CD8-positive, alpha-beta memory T cell (primary cell): Measurements from ENCODE around the gene EPB41L4A. TPM values are rescaled to one million over a fixed set of nuclear protein-coding genes. Genes with fewer than 3 reads are reported as not detected.
"Not testable (repeated sequence)": the region's sequence is repeated elsewhere in the genome, so short reads cannot be mapped to it uniquely, and the experiment has no call there.

Experiments
- CTCF ChIA-PET: fragments of 350-600 bp; sonication (Branson Sonifier 250); formaldehyde crosslinking; loops from one replicate; lab custom pipeline; 2021; ENCODE audit warnings: antibody characterized with exemption; lab: Charles Lee
- POLR2A ChIA-PET: fragments of 350-600 bp; sonication (Branson Sonifier 250); formaldehyde crosslinking; loops from one replicate; lab custom pipeline; 2021; ENCODE audit warnings: antibody characterized with exemption; lab: Charles Lee
- DNase-seq, 5 donors: peaks; one replicate each; pipeline versions ENCODE4 v3.0.0 to v3.0.0-alpha.2; 2020 to 2022; ENCODE audit warnings: mixed read lengths in 1 of 5
- H3K27ac ChIP-seq: one replicate; pipeline ENCODE4 v1.7.0; 2013; ENCODE audit warnings: low read depth, mild to moderate bottlenecking, low read length, moderate library complexity
- H3K27me3 ChIP-seq: 2 replicates; pipeline ENCODE4 v1.7.0; 2013; ENCODE audit warnings: low read length, mild to moderate bottlenecking; ENCODE audit not compliant: insufficient read depth, poor library complexity, severe bottlenecking
- H3K36me3 ChIP-seq: 2 replicates; pipeline ENCODE4 v1.7.0; 2013; ENCODE audit warnings: mild to moderate bottlenecking, low read length, moderate library complexity; ENCODE audit not compliant: insufficient read depth
- H3K4me1 ChIP-seq: 2 replicates; pipeline ENCODE4 v1.7.0; 2013; ENCODE audit warnings: mild to moderate bottlenecking, low read length, moderate library complexity; ENCODE audit not compliant: insufficient read depth
- H3K4me3 ChIP-seq: 2 replicates; pipeline ENCODE4 v1.7.0; 2013; ENCODE audit warnings: mild to moderate bottlenecking, low read length
- H3K9me3 ChIP-seq: 2 replicates; pipeline ENCODE4 v1.7.0; 2013; ENCODE audit warnings: mild to moderate bottlenecking, low read length
- H3K27ac Mint-ChIP-seq, 8 donors: one replicate each; pipeline ENCODE4 v1.8.0; 2020 to 2021; ENCODE audit warnings: mixed read lengths in 8 of 8, mild to moderate bottlenecking in 6 of 8, inconsistent platforms in 3 of 8, moderate library complexity in 3 of 8
- H3K27me3 Mint-ChIP-seq, 2 donors: one replicate each; pipeline ENCODE4 v1.8.0; 2020 to 2021; ENCODE audit warnings: mixed read lengths in 2 of 2, mild to moderate bottlenecking in 1 of 2, moderate library complexity in 1 of 2
- H3K36me3 Mint-ChIP-seq, 3 donors: one replicate each; pipeline ENCODE4 v1.8.0; 2020 to 2021; ENCODE audit warnings: mixed read lengths in 3 of 3, inconsistent platforms in 1 of 3, mild to moderate bottlenecking in 1 of 3
- H3K4me1 Mint-ChIP-seq, 3 donors: one replicate each; pipeline ENCODE4 v1.8.0; 2020 to 2021; ENCODE audit warnings: mixed read lengths in 3 of 3, inconsistent platforms in 1 of 3, mild to moderate bottlenecking in 1 of 3
- H3K4me3 Mint-ChIP-seq, 7 donors: one replicate each; pipeline ENCODE4 v1.8.0; 2020 to 2021; ENCODE audit warnings: mixed read lengths in 7 of 7, mild to moderate bottlenecking in 6 of 7, moderate library complexity in 4 of 7, inconsistent platforms in 2 of 7
- H3K9me3 Mint-ChIP-seq, 5 donors: one replicate each; pipeline ENCODE4 v1.8.0; 2020 to 2022; ENCODE audit warnings: mixed read lengths in 5 of 5, mild to moderate bottlenecking in 3 of 5, moderate library complexity in 2 of 5, inconsistent platforms in 1 of 5
- polyA plus RNA-seq: library from polyadenylated mRNA; unstranded; fragments of 300-500 nt; fragmentation: Illumina TruSeq; gene quantifications from one replicate; pipeline ENCODE4 v1.2.3, GENCODE V29; 2021
- total RNA-seq, 2 experiments: library from RNA; stranded (reverse); gene quantifications; one replicate each; pipeline ENCODE4 v1.2.3, GENCODE V29; 2021

EPB41L4A gene
- total and polyA plus RNA-seq, 3 experiments from 2014 or later: 0.04 to 0.45 (median 0.31) TPM

DNA sequence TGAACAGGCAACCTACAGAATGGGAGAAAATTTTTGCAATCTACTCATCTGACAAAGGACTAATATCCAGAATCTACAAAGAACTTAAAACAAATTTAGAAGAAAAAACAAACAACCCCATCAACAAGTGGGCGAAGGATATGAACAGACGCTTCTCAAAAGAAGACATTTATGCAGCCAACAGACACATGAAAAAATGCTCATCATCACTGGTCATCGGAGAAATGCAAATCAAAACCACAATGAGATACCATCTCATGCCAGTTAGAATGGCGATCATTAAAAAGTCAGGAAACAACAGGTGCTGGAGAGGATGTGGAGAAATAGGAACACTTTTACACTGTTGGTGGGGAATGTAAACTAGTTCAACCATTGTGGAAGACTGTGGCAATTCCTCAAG is 23.8 kb downstream of the EPB41L4A start:
- H3K27me3 ChIP-seq, H3K36me3 Mint-ChIP-seq, H3K4me1 ChIP-seq, H3K9me3 Mint-ChIP-seq, H3K36me3 ChIP-seq, H3K4me3 Mint-ChIP-seq, H3K9me3 ChIP-seq, H3K27ac Mint-ChIP-seq, POLR2A ChIA-PET, H3K27ac ChIP-seq, CTCF ChIA-PET, H3K4me3 ChIP-seq, H3K4me1 Mint-ChIP-seq, DNase-seq: not testable (repeated sequence)
- peaks cover 9 to 19% of the 10 kb centered on the region in 2 donors for H3K27me3 Mint-ChIP-seq

DNA sequence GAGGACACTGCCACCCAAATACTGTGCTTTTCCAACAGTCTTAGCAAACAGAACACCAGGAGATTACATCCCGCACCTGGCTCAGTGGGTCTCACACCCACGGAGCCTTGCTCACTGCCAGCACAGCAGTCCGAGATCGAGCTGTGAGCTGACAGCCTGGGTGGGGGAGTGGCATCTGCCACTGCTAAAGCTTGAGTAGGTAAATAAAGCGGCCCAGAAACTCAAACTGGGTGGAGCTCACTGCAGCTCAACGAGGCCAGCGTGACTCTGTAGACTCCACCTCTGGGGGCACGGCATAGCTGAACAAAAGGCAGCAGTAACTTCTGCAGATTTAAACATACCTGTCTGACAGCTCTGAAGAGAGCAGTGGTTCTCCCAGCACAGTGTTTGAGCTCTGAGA is 28.8 kb downstream of the EPB41L4A start:
- H3K36me3 Mint-ChIP-seq: no peaks in the 10 kb centered on the region
- H3K27ac Mint-ChIP-seq: no peak overlapping the region
- no peaks in the 10 kb centered on the region for H3K27me3 ChIP-seq
- no peak for DNase-seq
- no peak overlapping the region for H3K4me3 Mint-ChIP-seq
- H3K4me1 Mint-ChIP-seq: no peaks in the 10 kb centered on the region
- H3K9me3 Mint-ChIP-seq: peaks cover 0 to 4% (median 0%) of the 10 kb centered on the region in 5 donors
- no peaks in the 10 kb centered on the region for H3K4me1 ChIP-seq
- H3K36me3 ChIP-seq: no peaks in the 10 kb centered on the region
- peaks cover 5 to 11% of the 10 kb centered on the region in 2 donors for H3K27me3 Mint-ChIP-seq
- ChIA-PET POLR2A (no interaction called here), CTCF (no interaction called here)
- H3K9me3 ChIP-seq: no peaks in the 10 kb centered on the region
- H3K27ac ChIP-seq: no peak overlapping the region
- no peak overlapping the region for H3K4me3 ChIP-seq

DNA sequence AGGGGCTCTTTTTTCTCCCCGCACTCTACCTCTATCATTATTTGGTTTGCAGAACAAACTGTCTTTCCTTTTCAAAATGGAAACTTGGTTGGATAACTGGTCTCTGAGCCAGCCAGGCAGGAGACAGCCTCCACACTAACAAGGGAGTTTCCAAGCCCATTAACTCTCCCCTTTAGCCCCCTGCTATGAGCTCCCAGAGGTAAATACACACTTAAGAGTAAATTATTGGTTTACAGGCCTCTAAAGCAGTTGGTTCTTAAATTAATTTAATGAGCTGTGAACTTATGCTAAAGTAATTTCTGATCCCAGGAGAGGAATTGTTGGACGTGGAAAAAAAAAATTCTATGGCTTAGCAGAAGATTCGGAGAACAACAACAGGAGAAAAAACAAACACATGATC is 30.3 kb downstream of the EPB41L4A start:
- Histone ChIP-seq H3K4me1 (no peaks in the 10 kb centered on the region), H3K27me3 (no peaks in the 10 kb centered on the region), H3K9me3 (no peaks in the 10 kb centered on the region), H3K27ac (no peak overlapping the region), H3K36me3 (no peaks in the 10 kb centered on the region), H3K4me3 (no peak overlapping the region)
- ChIA-PET POLR2A (no interaction called here), CTCF (no interaction called here)
- H3K9me3 Mint-ChIP-seq: no peaks in the 10 kb centered on the region
- no peak for DNase-seq
- no peaks in the 10 kb centered on the region for H3K4me1 Mint-ChIP-seq
- H3K36me3 Mint-ChIP-seq: no peaks in the 10 kb centered on the region
- no peak overlapping the region for H3K4me3 Mint-ChIP-seq
- peaks cover 5 to 15% of the 10 kb centered on the region in 2 donors for H3K27me3 Mint-ChIP-seq
- H3K27ac Mint-ChIP-seq: no peak overlapping the region

DNA sequence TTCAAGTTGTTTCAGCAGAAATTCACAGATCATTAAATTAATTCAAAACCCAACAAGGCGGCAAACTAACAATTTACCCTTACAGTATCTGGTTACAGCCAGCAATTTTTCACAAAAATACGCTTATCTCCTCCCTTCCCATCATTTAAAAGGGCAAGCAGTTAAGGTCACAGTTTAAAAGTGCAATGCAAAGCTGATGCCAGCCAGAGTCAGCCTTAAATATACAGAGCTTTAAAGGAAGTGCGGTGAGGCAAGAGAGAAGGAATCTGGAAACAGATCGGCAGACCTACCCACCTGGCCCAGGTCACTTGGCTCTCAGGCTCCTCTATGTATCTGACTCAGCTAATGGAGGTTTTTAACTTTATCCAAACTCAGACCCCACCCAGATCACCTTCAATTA is 31.0 kb downstream of the EPB41L4A start:
- H3K9me3 Mint-ChIP-seq: no peaks in the 10 kb centered on the region
- H3K4me3 Mint-ChIP-seq: no peak overlapping the region
- Histone ChIP-seq H3K4me1 (no peaks in the 10 kb centered on the region), H3K27ac (no peak overlapping the region), H3K4me3 (no peak overlapping the region), H3K27me3 (no peaks in the 10 kb centered on the region), H3K9me3 (no peaks in the 10 kb centered on the region), H3K36me3 (no peaks in the 10 kb centered on the region)
- CTCF ChIA-PET: no interaction called here
- no peaks in the 10 kb centered on the region for H3K4me1 Mint-ChIP-seq
- H3K36me3 Mint-ChIP-seq: no peaks in the 10 kb centered on the region
- H3K27ac Mint-ChIP-seq: no peak overlapping the region
- peaks cover 5 to 15% of the 10 kb centered on the region in 2 donors for H3K27me3 Mint-ChIP-seq
- no peak for DNase-seq
- POLR2A ChIA-PET: no interaction called here

DNA sequence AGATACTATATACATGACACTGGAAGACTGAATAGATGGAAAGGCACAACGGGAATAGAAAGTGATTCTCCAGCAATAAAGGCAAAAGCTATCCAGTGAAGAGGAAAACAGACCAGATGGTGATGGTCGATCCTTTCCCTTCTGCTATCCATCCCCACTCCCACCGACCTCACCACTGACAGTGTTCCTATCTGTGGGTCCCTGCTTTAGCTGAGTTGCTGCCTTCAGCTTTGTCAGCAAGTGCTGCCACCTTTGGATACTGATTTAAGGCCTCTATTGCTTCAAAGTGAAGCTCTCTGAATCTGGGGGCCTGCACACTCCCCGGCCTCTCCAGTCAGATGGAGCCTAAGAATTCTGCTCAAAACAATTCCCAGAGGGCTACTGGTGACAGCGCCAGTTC is 32.3 kb downstream of the EPB41L4A start:
- Histone ChIP-seq H3K9me3 (no peaks in the 10 kb centered on the region), H3K36me3 (no peaks in the 10 kb centered on the region), H3K27me3 (no peaks in the 10 kb centered on the region), H3K4me1 (no peaks in the 10 kb centered on the region), H3K27ac (no peak overlapping the region), H3K4me3 (no peak overlapping the region)
- Mint-ChIP-seq H3K36me3 (no peaks in the 10 kb centered on the region), H3K4me1 (no peaks in the 10 kb centered on the region), H3K4me3 (no peak overlapping the region), H3K27ac (no peak overlapping the region), H3K9me3 (peaks cover 0 to 3% (median 0%) of the 10 kb centered on the region in 5 donors), H3K27me3 (peaks cover 5 to 13% of the 10 kb centered on the region in 2 donors)
- POLR2A ChIA-PET: no interaction called here
- CTCF ChIA-PET: no interaction called here
- no peak for DNase-seq

DNA sequence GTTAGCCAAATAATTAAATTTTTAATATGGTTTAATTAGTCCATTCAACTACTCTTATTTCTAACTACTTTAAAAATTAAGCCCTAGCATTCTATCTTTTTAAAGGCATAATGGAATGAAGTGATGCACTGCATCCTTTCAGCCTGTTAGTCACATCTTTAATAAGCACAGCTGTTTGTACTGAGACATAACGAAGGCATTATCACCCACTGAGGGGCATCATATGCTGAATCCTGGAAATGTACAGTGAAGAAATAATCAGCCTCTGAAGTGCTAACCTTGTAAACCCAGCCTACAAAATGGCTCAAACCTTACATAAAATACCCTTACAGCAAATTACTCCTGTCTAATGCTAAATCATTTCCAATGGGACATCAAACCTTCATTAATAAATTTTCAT is 33.1 kb downstream of the EPB41L4A start:
- H3K27ac Mint-ChIP-seq: no peak overlapping the region
- CTCF ChIA-PET: no interaction called here
- DNase-seq: no peak
- Histone ChIP-seq H3K4me1 (no peaks in the 10 kb centered on the region), H3K4me3 (no peak overlapping the region), H3K36me3 (no peaks in the 10 kb centered on the region), H3K9me3 (no peaks in the 10 kb centered on the region), H3K27me3 (no peaks in the 10 kb centered on the region), H3K27ac (no peak overlapping the region)
- no peaks in the 10 kb centered on the region for H3K36me3 Mint-ChIP-seq
- POLR2A ChIA-PET: no interaction called here
- no peaks in the 10 kb centered on the region for H3K4me1 Mint-ChIP-seq
- H3K4me3 Mint-ChIP-seq: no peak overlapping the region
- peaks cover 0 to 3% (median 0%) of the 10 kb centered on the region in 5 donors for H3K9me3 Mint-ChIP-seq
- H3K27me3 Mint-ChIP-seq: peaks cover 5 to 13% of the 10 kb centered on the region in 2 donors

DNA sequence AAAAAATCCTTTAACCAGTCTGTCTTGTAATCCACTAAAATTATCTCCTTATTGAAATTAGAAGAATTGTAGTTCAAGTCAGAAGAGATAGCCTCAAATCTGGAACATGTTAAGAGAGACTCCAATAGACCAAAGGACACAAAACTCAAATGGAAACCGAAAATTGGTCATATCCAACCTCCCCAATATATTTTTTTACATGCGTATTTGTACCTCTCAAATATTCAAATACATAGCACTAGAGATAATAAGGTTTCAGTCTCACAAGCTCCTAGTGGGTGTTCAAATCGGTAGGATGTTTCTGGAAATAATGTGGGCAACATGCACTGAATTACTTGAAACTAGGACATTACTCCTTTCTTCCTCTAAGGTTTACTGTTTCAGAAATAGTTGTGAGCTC is 33.5 kb downstream of the EPB41L4A start:
- H3K4me3 ChIP-seq: no peak overlapping the region
- Mint-ChIP-seq H3K27ac (no peak overlapping the region), H3K4me3 (no peak overlapping the region), H3K27me3 (peaks cover 5 to 13% of the 10 kb centered on the region in 2 donors), H3K9me3 (peaks cover 0 to 3% (median 0%) of the 10 kb centered on the region in 5 donors), H3K36me3 (no peaks in the 10 kb centered on the region), H3K4me1 (no peaks in the 10 kb centered on the region)
- H3K9me3 ChIP-seq: no peaks in the 10 kb centered on the region
- H3K4me1 ChIP-seq: no peaks in the 10 kb centered on the region
- H3K27me3 ChIP-seq: no peaks in the 10 kb centered on the region
- no peaks in the 10 kb centered on the region for H3K36me3 ChIP-seq
- ChIA-PET POLR2A (no interaction called here), CTCF (no interaction called here)
- no peak overlapping the region for H3K27ac ChIP-seq
- no peak for DNase-seq

DNA sequence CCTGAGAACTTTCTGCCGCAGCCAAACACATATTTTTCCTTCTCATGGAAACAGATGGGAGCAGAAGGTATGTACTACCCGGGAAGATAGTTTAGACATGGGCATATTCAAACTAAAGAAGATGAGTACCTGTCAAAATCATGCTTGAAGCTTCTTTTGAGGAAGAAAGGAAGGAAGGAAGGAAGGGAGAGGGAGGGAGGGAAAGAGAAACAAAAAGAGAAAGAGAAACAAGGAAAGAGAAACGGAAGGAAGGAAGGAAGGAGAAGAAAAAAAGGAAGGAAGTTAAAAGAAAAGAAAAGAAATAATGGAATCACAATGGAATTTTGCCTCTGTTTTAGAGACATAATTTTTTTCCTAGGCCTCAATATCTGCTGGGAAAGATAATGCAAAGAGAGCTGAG is 34.6 kb downstream of the EPB41L4A start:
- no peaks in the 10 kb centered on the region for H3K36me3 ChIP-seq
- H3K9me3 Mint-ChIP-seq: peaks cover 0 to 3% (median 0%) of the 10 kb centered on the region in 5 donors
- H3K4me1 Mint-ChIP-seq: no peaks in the 10 kb centered on the region
- no peak overlapping the region for H3K27ac ChIP-seq
- peaks cover 3 to 13% of the 10 kb centered on the region in 2 donors for H3K27me3 Mint-ChIP-seq
- ChIA-PET CTCF (no interaction called here), POLR2A (no interaction called here)
- no peaks in the 10 kb centered on the region for H3K36me3 Mint-ChIP-seq
- H3K27me3 ChIP-seq: no peaks in the 10 kb centered on the region
- no peak for DNase-seq
- no peak overlapping the region for H3K4me3 Mint-ChIP-seq
- H3K9me3 ChIP-seq: no peaks in the 10 kb centered on the region
- no peaks in the 10 kb centered on the region for H3K4me1 ChIP-seq
- no peak overlapping the region for H3K27ac Mint-ChIP-seq
- no peak overlapping the region for H3K4me3 ChIP-seq

DNA sequence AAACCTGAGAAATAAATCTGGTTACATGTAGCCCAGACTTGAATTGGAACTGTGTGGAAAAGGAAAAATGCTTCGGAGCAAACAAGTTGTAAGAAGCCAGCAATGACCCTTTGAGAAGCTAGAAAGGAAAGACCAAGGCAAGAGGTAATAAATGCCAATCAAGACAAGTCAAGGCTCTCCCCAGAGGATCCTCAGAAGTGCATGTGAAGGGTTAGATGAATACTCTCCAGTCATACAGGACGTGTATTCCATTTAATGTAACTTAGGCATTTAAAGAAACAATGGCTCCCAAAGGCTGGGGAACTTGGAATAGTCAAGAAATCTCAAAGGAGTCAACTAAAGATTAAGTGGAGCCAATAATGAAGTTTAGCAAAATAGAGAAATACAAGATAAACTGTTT is 36.2 kb downstream of the EPB41L4A start:
- DNase-seq: no peak
- Mint-ChIP-seq H3K9me3 (peaks cover 0 to 3% (median 0%) of the 10 kb centered on the region in 5 donors), H3K4me3 (no peak overlapping the region), H3K27ac (no peak overlapping the region), H3K36me3 (no peaks in the 10 kb centered on the region), H3K27me3 (peaks cover 5 to 9% of the 10 kb centered on the region in 2 donors), H3K4me1 (no peaks in the 10 kb centered on the region)
- Histone ChIP-seq H3K9me3 (no peaks in the 10 kb centered on the region), H3K27ac (no peak overlapping the region), H3K4me1 (no peaks in the 10 kb centered on the region), H3K4me3 (no peak overlapping the region), H3K36me3 (no peaks in the 10 kb centered on the region), H3K27me3 (no peaks in the 10 kb centered on the region)
- ChIA-PET CTCF (no interaction called here), POLR2A (no interaction called here)
